AG09309 (cell line): ENCODE results near the gene CRYGA.

Experiments
- DNase-seq: peaks from one replicate; pipeline ENCODE4 v3.0.0-alpha.2; 2010; ENCODE audit warnings: low read depth
- H3K4me3 ChIP-seq: 2 replicates; pipeline ENCODE4 v1.5.1; 2011; ENCODE audit warnings: mild to moderate bottlenecking, low read depth, low read length, moderate library complexity; ENCODE audit not compliant: control insufficient read depth
- CTCF ChIP-seq: IDR thresholded peaks from 2 replicates; pipeline ENCODE4 v1.5.1; 2011; ENCODE audit warnings: mild to moderate bottlenecking, low read depth, low read length, inconsistent platforms; ENCODE audit not compliant: insufficient read depth, control insufficient read depth; ENCODE audit errors: missing control alignments

The CRYGA gene

GRCh38 chr2:208192611-208193236 is 29.3 kb upstream of the CRYGA start:
- TF ChIP-seq CTCF: no peak
- no peak for DNase-seq
- no peak overlapping the region for H3K4me3 ChIP-seq

- no peak for TF ChIP-seq CTCF
- no peak for DNase-seq
- no peak within 1 kb of the TSS for H3K4me3 ChIP-seq
These were observed 26.6 kb upstream of the CRYGA start, which contains the start of gene C2orf80 for GRCh38 chr2:208189810-208190503. Gene C2orf80, minus strand, starts transcription at chr2:208190030. Its CDS starts 3,044 bp downstream, at chr2:208186986.

- H3K4me3 ChIP-seq: no peak overlapping the region
- no peak for TF ChIP-seq CTCF
- no peak for DNase-seq
These were observed 25.9 kb upstream of the CRYGA start for GRCh38 chr2:208189069-208189809.

GRCh38 chr2:208186893-208187292 is 23.5 kb upstream of the CRYGA start:
- no peak for TF ChIP-seq CTCF
- no peak overlapping the region for H3K4me3 ChIP-seq
- DNase-seq: no peak

GRCh38 chr2:208186465-208186864 is 23.1 kb upstream of the CRYGA start:
- no peak for TF ChIP-seq CTCF
- DNase-seq: no peak
- H3K4me3 ChIP-seq: no peak overlapping the region

- TF ChIP-seq CTCF: no peak
- DNase-seq: no peak
- no peak overlapping the region for H3K4me3 ChIP-seq
These were observed 20.8 kb upstream of the CRYGA start for GRCh38 chr2:208183972-208184705.
